Stimulated activated CD8-positive, alpha-beta memory T cell treated with anti-CD3 and anti-CD28 coated beads, Interleukin-7, amount 100 ng/mL, for 24 hours (primary cell): ENCODE measurements around the gene ATP2B2.

Source experiments
- DNase-seq: peaks from one replicate; pipeline ENCODE4 v3.0.0-alpha.2; 2020; ENCODE audit warnings: low read depth

The ATP2B2 gene

DNA sequence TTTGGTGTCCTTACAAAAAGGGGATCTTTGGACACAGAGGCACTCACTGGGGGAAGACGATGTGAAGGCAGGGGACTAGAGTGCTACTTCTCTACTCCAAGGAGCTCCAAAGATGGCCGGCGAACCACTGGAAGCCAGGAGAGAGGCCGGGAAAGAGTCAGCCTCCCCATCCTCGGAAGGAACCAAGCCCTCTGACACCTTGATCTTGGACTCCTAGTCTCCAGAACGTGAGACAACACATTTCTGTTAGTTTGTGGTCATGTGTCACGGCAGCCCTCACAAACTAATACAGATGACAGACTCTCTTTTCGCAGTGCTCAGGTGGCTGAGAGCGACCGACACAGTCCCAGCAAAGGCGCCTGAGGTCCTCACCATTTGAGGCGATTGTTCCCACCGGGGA lies 24.4 kb upstream of the ATP2B2 start:
- DNase-seq: no peak

DNA sequence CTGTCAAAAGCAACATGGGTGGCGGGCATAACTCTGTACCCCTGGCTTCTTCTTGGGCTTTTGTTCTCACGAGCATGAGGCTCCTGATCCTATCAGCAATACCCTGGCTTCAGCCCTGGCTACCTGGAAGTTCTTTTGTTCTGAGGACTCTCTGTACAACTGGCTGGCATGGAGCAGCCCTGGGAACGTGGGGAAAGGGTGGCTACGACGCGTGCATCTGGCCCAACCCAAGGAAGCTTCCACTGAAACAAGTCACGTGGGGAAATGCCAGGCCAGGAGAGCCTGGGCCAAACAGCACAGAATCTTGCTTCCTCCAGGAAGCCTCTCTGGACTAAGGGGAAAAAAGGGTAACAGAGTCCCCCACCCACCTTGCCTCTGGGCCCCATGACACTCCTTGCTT lies 22.7 kb upstream of the ATP2B2 start:
- no peak for DNase-seq

DNA sequence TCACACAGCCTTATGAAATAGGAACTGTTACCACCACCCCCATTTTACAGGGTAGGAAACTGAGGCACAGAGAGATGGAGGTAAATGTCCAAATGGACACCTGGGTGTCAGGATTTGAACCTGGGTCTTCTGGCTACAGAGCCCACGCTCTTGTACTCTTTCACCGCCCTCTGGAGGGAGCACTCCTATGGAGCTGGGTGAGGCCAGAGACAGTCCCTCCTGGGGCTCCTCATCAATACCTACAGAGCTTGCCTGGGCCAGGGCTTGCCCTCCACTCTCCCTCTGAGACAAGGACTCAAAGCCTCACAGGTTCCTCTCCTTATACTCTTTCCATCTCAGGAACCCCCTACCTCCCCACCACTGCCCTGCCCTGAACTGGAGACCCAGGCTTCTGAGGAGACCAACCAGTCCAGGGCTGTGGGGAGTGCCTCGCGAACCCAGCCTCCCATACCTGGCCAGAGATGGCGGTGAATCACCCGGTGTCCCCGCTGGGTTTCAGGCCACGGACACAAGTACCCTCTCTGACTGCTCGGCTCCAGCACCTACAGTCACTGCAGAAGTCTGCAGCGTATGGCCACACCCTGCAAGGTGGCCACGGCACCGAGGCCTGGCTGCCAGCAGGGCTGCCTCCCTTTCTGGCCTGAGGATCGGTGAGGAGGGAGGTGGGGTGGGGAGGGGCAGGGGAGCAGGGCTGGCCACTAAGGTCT lies 22.1 kb upstream of the ATP2B2 start:
- no peak for DNase-seq

DNA sequence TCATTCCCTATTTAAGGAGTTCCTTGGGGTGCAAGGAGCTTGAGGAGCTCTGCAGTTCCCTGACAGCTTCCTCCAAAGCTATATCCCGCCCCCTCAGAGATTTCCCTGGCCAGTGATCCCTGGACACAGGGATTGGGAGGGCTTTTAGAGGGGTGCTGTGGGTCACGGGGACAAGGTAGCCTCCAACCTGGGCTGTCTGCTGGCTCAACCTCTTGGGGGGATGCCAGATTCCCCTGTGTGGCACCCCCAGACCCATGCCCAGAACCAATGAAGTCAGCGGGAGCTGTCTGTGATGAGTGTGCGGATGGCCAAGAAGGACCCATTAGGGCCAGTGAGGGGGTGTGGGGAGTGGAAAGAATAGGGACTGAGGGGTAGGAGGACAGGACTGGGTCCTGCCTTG lies 21.0 kb upstream of the ATP2B2 start:
- DNase-seq: no peak

DNA sequence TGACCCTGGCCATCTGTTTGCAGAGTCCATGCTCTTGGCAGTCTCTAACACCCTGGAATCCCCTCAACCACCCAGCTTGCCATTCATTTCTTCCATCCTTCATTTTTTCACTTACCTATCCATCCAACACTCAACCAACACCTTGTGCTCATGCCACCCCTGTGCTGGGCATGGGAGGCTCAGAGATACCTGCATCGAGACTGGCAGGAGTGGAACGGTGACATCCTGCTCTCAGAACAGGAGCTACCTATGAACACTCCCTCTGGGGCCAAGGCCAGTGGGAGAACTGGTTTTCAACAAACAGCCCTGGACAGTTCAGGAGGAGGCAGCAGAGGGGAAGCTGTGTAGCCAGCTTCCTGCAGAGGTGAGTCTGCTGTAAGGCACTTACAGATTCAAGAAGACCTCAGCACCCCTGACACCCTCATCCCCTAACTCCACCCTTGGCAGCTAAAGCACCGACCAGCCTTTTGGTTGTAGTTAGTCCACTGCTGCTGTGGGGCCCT lies 19.5 kb upstream of the ATP2B2 start:
- DNase-seq: no peak

DNA sequence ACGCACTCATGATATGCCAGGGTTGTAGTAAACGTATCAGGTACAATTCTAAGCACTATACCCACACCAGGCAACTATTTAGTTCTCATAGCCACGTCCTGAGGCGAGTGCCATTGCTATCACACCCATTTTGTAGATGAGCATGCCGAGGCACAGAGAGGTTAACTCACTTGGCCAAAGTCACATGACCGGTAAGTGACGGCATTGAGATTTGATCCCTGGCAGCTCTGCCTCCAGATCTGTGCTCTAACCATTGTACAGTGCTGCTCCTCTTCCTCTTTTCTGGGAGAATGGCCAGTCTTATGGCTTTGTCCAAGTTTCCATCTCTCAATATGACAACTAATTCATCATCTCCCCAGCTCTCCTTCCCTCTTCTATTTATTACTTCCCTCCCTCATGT lies 18.9 kb upstream of the ATP2B2 start:
- DNase-seq: no peak

- DNase-seq: no peak
Observed at GRCh38 chr3:10523561-10523960, 18.2 kb upstream of the ATP2B2 start.

- DNase-seq: no peak
Observed at GRCh38 chr3:10522646-10523303, 17.4 kb upstream of the ATP2B2 start.

DNA sequence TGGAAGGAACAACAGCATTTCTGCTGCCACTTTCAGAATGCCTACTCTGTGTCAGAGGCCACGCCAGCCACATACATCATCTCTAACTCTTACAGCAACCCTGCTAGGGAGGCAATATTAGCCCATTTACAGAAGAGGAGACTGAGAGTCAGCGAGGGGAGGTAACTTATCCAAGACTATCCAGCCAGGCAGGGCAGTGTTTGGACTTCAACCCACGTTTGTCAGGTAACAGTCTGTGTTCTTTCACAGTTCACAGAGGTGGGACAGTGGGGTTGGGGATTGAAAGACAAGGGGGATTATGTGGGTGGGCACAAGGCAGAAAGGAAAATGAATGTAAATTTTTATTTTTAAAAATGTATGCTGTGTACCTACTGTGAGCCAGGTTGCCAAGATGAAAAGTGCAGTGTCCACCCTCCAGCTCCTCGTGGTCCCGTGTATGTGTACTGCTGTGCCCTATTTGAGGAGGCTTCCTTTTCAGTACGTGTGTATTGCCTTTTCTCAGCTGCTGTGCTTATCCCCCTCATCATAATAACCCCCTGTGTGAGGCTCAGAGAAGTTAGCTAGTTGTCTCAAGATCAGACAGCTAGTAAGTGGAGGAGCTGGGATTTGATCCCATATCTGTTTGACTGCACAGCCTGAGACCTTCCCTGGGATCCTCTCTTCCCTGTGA lies 16.5 kb upstream of the ATP2B2 start:
- no peak for DNase-seq

DNA sequence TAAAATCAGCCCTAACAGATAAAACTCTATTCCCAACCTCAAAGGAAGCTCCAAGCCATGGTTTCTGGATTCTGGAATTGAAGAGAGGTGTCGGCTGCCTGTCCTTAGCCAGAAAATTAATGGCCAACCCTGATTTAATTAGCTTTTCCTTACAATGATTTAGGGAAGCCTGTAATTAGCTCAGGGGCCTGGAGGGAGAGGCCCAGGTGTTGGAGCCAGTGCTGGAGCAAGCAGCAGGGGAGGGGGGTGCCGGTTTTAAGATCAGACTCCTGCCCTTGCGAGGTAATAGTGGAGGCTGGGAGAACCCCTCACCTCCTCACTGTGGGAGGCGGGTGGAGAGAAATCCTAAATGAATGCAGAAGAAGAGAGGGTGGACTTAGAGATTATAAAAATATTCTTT lies 14.7 kb upstream of the ATP2B2 start:
- DNase-seq: no peak

DNA sequence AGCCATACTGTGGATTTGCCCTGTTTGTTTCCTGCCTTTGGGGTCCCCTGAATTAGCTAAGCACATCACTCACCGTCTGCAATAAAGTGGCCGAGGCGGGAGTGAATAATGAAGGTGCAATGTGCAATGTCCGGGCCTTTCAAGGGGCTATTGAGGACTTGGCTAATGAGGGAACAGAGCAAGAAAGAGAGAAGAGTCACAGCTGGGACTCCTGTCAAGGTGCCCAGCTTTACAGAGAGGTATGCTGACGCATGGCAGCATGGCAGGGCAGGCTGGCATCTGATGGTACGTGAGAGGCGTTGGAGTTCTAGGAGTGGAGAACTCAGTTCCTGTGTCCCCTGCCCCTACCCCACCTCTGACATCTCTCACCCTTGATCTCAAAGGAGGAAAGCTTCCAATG lies 13.8 kb upstream of the ATP2B2 start:
- no peak for DNase-seq

GRCh38 chr3:10518506-10519150 lies 13.2 kb upstream of the ATP2B2 start:
- no peak for DNase-seq

GRCh38 chr3:10517627-10518026 lies 12.2 kb upstream of the ATP2B2 start:
- DNase-seq: no peak

DNA sequence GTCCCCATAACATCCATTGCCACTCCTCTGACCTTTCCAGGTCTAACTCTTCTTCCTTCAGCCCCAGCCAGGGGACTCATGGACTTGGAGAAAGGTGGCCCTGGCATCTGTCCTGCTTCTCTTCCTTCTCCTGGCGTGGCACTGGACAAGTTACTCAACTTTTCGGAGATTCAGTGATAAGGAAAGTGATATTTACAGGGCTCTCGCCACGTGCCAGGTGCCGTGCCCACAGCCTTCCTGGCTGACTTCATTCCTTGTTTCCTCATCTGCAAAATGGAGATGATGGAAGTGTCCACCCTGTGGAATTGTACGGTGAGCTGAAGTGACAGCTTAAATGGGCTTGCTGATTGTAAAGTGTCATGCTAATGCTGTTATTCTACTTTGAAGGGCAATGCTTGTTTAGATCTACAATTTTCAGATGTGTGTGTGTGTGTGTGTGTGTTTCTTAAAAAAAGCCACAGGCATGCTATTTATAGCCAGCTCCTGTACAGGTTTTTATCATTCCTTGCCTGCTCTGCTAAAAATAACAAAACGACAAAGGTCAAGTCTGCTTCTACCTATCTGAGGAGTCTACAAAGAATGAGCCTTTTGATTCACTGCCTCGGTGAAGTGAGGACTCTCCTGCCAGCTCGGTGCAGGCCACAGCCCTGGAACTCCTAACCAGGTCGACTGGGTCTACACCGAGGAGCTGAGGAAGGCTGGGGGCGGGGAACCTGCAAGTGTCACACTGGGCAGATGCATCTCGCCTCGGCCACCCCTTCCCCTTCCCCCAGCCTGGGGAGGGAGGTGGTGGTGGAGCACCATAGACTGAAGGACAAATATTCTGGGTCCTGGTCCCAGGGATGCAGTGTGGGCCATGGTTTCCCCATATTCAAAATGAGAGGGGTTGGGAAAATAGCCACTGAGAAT lies 11.4 kb upstream of the ATP2B2 start:
- no peak for DNase-seq

GRCh38 chr3:10515884-10516495 lies 10.6 kb upstream of the ATP2B2 start:
- DNase-seq: no peak

DNA sequence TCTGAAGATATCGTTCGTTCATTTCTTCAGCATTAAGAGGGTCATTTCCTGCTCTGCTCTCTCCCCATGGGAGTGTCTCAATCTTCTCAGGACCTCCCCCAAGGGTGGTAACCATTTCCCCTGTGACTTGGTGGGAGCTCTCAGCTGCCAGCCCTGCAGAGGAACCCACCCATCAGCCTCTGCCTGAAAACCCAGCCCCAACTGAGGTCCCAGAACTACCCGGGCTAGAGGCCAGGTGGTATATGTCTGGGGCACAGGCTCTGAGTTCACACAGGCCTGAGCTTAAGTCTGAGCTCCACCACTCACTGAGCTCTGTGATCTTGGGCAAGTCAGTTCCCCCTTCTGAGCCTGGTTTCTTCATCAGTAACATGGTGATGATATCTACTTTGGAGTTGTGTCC lies 10.0 kb upstream of the ATP2B2 start:
- DNase-seq: no peak

DNA sequence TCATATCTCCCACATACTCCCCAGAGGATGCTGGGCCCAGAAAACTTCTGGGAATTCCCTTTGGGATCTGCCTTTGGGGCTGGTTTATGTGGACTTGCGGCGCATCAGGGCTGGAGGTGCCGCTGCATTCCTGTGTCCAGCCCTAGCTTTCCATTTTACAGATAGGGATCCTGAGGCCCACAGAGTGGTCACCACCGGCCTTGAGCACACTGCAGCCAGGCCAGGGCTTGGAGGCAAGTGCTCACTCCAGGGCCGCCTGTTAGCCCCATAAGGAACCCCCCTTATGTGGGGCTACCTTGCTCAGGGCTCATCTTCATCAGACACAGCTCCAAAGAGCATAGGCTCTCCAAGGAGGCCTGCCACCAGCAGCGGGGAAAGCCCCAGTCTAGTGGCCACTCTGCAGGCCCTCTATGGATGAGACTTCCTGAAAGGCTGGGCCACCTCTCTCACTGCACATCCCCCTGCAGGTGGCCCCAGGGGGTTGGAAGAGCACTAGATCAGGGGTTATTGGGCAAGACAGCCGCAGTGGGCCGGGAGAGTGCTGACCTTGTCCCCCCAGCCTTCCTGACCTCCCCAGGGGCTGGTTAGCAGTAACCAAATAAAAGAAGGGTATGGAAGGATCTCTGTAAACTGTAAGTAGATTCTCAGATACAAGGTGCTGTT lies 9.2 kb upstream of the ATP2B2 start:
- no peak for DNase-seq

GRCh38 chr3:10513306-10513705 lies 7.9 kb upstream of the ATP2B2 start:
- no peak for DNase-seq

DNA sequence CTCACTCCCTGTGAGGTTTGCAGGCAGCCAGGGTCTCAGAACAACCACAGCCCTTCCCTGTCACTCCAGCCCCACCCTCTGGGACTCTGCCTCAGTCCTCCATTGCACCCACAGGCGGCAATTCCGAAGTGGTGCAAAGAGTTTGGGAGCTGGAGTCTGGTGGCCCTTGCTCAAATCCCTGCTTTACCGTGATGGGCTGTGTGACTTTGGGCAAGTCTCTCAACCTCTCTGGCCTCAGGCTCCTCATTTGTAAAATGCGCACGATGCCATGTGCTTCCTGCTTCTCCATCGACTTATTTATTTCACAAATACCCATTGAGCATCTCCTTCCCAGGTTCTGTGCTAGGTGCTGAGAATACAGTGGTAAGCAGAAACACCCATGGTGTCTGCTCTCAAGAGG lies 7.3 kb upstream of the ATP2B2 start:
- no peak for DNase-seq

GRCh38 chr3:10511809-10512494 lies 6.6 kb upstream of the ATP2B2 start:
- DNase-seq: no peak
